Chondrocyte (in vitro differentiated cells): ENCODE data around the gene EYA4. TPM values are rescaled to one million over a fixed set of nuclear protein-coding genes. Genes with fewer than 3 reads are reported as not detected.
A peak's percentile ranks its signal among the peaks of the same experiment; 100 is the strongest.

ENCODE experiments used
- DNase-seq: peaks from one replicate; pipeline ENCODE4 v3.0.0; 2021; ENCODE audit warnings: mixed read lengths, low spot score
- H3K27ac Mint-ChIP-seq: one replicate; pipeline ENCODE4 v1.8.0; 2021; ENCODE audit warnings: mild to moderate bottlenecking, moderate library complexity, mixed read lengths; ENCODE audit not compliant: unreplicated experiment
- H3K27me3 Mint-ChIP-seq: 2 replicates; pipeline ENCODE4 v1.8.0; 2021; ENCODE audit warnings: low read depth, mixed read lengths
- H3K36me3 Mint-ChIP-seq: 2 replicates; pipeline ENCODE4 v1.8.0; 2021; ENCODE audit warnings: low read depth, mixed read lengths
- H3K4me1 Mint-ChIP-seq: 2 replicates; pipeline ENCODE4 v1.8.0; 2021; ENCODE audit warnings: low read depth, mild to moderate bottlenecking, mixed read lengths
- H3K4me3 Mint-ChIP-seq: one replicate; pipeline ENCODE4 v1.8.0; 2021; ENCODE audit warnings: mild to moderate bottlenecking, moderate library complexity, mixed read lengths; ENCODE audit not compliant: unreplicated experiment
- H3K9me3 Mint-ChIP-seq: 2 replicates; pipeline ENCODE4 v1.8.0; 2021; ENCODE audit warnings: low read depth, mixed read lengths
- CTCF ChIP-seq: fragments of 200-600 bp; sonication (generic); IDR thresholded peaks from 2 replicates; pipeline ENCODE4 v1.5.0; 2021; ENCODE audit warnings: antibody characterized with exemption, mild to moderate bottlenecking, moderate library complexity
- total RNA-seq: library from RNA; stranded (reverse); gene quantifications from 3 replicates; pipeline ENCODE4 v1.2.1, GENCODE V29; 2021

Gene EYA4
- total RNA-seq, 1 donor from 2014 or later, result 7.9 TPM

GRCh38 chr6:133315811-133316210, 74.7 kb downstream of the EYA4 start:
- no peak for TF ChIP-seq CTCF
- Mint-ChIP-seq H3K27me3 (no peaks in the 10 kb centered on the region), H3K4me1 (peaks cover 17% of the 10 kb centered on the region), H3K36me3 (no peaks in the 10 kb centered on the region), H3K9me3 (no peaks in the 10 kb centered on the region), H3K4me3 (no peak overlapping the region), H3K27ac (peak overlapping the region; percentile 84)
- DNase-seq, result no peak

DNA sequence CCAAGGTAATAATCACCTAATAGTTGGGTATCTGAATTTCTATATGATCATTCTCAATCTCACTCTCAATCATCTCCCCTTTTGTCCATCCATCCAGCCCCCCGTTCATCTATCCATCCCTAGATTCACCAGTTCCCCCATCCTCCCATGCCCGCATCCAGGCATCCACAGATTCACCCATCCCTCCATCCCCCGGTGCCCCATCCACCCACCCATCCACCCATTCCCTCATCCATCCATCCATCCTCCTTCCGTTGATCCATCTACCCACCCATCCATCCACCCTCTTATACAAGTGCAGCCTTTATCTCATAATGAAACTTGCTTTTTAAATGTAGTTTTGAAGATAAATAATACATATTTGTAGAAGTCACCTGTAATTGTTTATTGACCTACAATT, 76.5 kb downstream of the EYA4 start:
- peaks cover 17% of the 10 kb centered on the region for H3K4me1 Mint-ChIP-seq
- H3K27me3 Mint-ChIP-seq, result no peaks in the 10 kb centered on the region

DNA sequence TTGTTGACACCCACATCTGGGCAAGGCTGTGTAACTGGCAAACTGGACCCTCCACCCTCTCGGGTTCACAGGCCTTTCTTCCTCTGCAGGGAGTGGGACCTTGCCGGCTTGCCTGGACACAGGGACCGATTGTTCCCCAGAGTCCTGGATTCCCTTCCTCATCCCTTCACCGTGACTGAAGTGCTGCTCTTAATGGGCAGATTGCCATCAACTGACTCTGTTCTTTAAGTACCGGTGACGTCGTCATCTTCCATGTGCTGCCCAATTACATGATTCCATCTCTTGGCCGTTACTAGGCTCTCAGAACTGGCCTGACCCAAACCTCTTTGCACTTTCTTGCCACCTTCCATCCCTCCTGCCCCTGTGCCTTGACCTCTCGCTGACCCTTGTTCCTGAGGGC, 85.4 kb downstream of the EYA4 start:
- peaks cover 16% of the 10 kb centered on the region for H3K4me1 Mint-ChIP-seq
- no peaks in the 10 kb centered on the region for H3K9me3 Mint-ChIP-seq
- H3K36me3 Mint-ChIP-seq, result peaks cover 3% of the 10 kb centered on the region
- TF ChIP-seq CTCF, result no peak
- no peak for DNase-seq
- no peaks in the 10 kb centered on the region for H3K27me3 Mint-ChIP-seq
- no peak overlapping the region for H3K27ac Mint-ChIP-seq
- H3K4me3 Mint-ChIP-seq, result no peak overlapping the region

More for the DNA sequence above, 76.5 kb downstream of the EYA4 start:
- Mint-ChIP-seq H3K4me3 (no peak overlapping the region), H3K9me3 (no peaks in the 10 kb centered on the region), H3K36me3 (no peaks in the 10 kb centered on the region), H3K27ac (no peak overlapping the region)
- DNase-seq, result no peak
- TF ChIP-seq CTCF, result no peak

GRCh38 chr6:133333852-133334251, 92.7 kb downstream of the EYA4 start:
- no peaks in the 10 kb centered on the region for H3K9me3 Mint-ChIP-seq
- no peak overlapping the region for H3K27ac Mint-ChIP-seq
- no peaks in the 10 kb centered on the region for H3K36me3 Mint-ChIP-seq
- no peak for DNase-seq
- H3K4me1 Mint-ChIP-seq, result peaks cover 22% of the 10 kb centered on the region
- no peaks in the 10 kb centered on the region for H3K27me3 Mint-ChIP-seq
- H3K4me3 Mint-ChIP-seq, result no peak overlapping the region
- TF ChIP-seq CTCF, result no peak

- no peaks in the 10 kb centered on the region for H3K9me3 Mint-ChIP-seq
- no peaks in the 10 kb centered on the region for H3K27me3 Mint-ChIP-seq
- TF ChIP-seq CTCF, result no peak
- H3K27ac Mint-ChIP-seq, result peak overlapping the region; percentile 18
- H3K4me3 Mint-ChIP-seq, result no peak overlapping the region
- DNase-seq, result no peak
- no peaks in the 10 kb centered on the region for H3K36me3 Mint-ChIP-seq
- H3K4me1 Mint-ChIP-seq, result peaks cover 14% of the 10 kb centered on the region
Measured at GRCh38 chr6:133337308-133337707, 96.2 kb downstream of the EYA4 start.
